Left lung (tissue), 10 donors: ENCODE results near the gene C1QTNF3. TPM values are rescaled to one million over a fixed set of nuclear protein-coding genes. Genes with fewer than 3 reads are reported as not detected.
A peak's percentile ranks its signal among the peaks of the same experiment; 100 is the strongest.

ENCODE experiments used
- ATAC-seq: fragments of 200-7000 bp; cut with Tn5 transposase; one replicate; pipeline ENCODE4 v1.9.1; 2020; ENCODE audit warnings: moderate library complexity
- DNase-seq, 4 donors: peaks; one replicate each; pipeline ENCODE4 v3.0.0-alpha.2; 2013 to 2020
- H3K27ac ChIP-seq, 2 donors: fragments of 200-600 bp; sonication (generic) in 1 of 2; one replicate each; pipeline versions ENCODE4 v1.5.0 to v1.8.0; 2020 to 2021
- H3K27me3 ChIP-seq, 2 donors: fragments of 200-600 bp; sonication (generic) in 1 of 2; one replicate each; pipeline versions ENCODE4 v1.5.0 to v1.8.0; 2020 to 2021
- H3K36me3 ChIP-seq, 2 donors: fragments of 200-600 bp; sonication (generic) in 1 of 2; one replicate each; pipeline versions ENCODE4 v1.5.0 to v1.8.0; 2020 to 2021
- H3K4me1 ChIP-seq, 2 donors: fragments of 200-600 bp; one replicate each; pipeline ENCODE4 v1.8.0; 2021
- H3K4me3 ChIP-seq, 2 donors: fragments of 200-600 bp; sonication (generic) in 1 of 2; one replicate each; pipeline versions ENCODE4 v1.5.0 to v1.8.0; 2020 to 2021; ENCODE audit warnings: mild to moderate bottlenecking in 1 of 2
- H3K9me3 ChIP-seq, 2 donors: fragments of 200-600 bp; sonication (generic) in 1 of 2; one replicate each; pipeline versions ENCODE4 v1.5.0 to v1.8.0; 2020 to 2021
- intact Hi-C, 2 donors: fragments of 100-400 bp; cut with DNase I; formaldehyde crosslinking; loops; one replicate each; pipeline versions ENCODE4 v1.11.2 to v1.14.2; 2022
- polyA plus RNA-seq, 6 donors: library from polyadenylated mRNA; unstranded; fragments of 120-200 nt; gene quantifications; one replicate each; pipeline ENCODE4 v1.2.1, GENCODE V29; 2013; ENCODE audit not compliant: insufficient read length in 6 of 6
- total RNA-seq, 2 donors: library from RNA; stranded (reverse); fragmentation: NEBNext Ultra II Directional; extraction: Animal tissue kit (Norgen Biotek cat#: 25700); gene quantifications; one replicate each; pipeline ENCODE4 v1.2.1, GENCODE V29; 2021
- TF ChIP-seq, protein P1 (sequence below), 2 donors: fragments of 200-600 bp; sonication (generic) in 1 of 2; IDR thresholded peaks; one replicate each; pipeline versions ENCODE4 v1.5.0 to v1.8.0; 2021; ENCODE audit warnings: antibody characterized with exemption in 2 of 2
- donor health status: DM: no; HTN: yes; CAD: no.
- donor health status: DM: no; HTN: no; CAD: no.

The C1QTNF3 gene
- total and polyA plus RNA-seq, 8 donors: 4.5 to 31.1 (median 23.4) TPM

DNA sequence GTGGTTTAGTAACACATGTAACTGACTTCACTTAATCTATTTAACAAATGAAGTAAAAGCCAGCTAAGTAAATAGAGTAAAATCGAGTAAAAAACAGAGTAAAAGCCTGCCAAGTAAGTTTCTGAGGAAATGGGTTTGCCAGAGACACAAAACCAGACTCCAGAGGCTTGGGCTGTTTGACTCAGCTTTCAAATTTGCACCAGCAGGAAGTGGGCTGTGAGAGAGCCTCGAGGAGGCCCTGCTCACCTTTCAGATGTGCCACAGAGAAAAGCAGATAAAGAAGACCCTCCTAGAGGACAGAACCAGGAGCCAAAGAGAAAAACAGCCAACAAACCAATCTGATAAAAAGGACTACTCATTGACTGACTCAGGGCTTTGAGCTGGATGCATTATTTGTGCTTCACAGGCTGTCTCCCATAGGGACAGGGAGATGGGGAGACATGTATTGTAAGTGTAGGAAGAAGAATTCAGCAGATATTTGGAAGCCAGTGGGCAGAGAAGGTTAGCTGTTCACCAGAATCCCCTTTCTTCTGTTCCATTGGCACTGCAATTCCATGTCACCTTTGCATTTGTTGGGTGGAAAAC is 20.8 kb downstream of the C1QTNF3 start:
- TF ChIP-seq, protein P1, sequence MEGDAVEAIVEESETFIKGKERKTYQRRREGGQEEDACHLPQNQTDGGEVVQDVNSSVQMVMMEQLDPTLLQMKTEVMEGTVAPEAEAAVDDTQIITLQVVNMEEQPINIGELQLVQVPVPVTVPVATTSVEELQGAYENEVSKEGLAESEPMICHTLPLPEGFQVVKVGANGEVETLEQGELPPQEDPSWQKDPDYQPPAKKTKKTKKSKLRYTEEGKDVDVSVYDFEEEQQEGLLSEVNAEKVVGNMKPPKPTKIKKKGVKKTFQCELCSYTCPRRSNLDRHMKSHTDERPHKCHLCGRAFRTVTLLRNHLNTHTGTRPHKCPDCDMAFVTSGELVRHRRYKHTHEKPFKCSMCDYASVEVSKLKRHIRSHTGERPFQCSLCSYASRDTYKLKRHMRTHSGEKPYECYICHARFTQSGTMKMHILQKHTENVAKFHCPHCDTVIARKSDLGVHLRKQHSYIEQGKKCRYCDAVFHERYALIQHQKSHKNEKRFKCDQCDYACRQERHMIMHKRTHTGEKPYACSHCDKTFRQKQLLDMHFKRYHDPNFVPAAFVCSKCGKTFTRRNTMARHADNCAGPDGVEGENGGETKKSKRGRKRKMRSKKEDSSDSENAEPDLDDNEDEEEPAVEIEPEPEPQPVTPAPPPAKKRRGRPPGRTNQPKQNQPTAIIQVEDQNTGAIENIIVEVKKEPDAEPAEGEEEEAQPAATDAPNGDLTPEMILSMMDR (IDR thresholded peaks at IDR 0.05): no peak
- Histone ChIP-seq H3K4me1 (no peaks in the 10 kb centered on the region), H3K27ac (peak overlapping the region in 1 of 2 donors; percentile 66), H3K9me3 (no peaks in the 10 kb centered on the region), H3K27me3 (no peaks in the 10 kb centered on the region), H3K4me3 (no peak overlapping the region), H3K36me3 (peaks cover 0 to 8% of the 10 kb centered on the region in 2 donors)
- intact Hi-C loops: no loop called here
- no peak for ATAC-seq
- DNase-seq: no peak

DNA sequence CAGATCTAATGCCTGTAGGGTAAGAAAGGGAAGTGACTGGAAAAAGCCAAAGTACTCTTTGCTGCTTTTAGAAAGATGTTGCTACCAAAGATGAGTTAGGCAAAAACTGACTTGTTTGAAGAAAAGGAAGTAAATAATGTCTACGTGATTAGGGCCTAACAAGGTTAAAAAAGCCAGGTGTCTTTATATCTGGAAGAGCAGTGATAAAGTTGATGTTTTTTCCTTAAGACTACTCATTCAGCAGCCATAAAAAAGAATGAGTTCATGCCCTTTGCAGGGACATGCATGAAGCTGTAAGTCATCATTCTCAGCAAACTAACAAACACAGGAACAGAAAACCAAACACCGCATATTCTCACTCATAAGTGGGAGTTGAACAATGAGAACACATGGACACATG is 21.7 kb downstream of the C1QTNF3 start:
- H3K9me3 ChIP-seq: no peaks in the 10 kb centered on the region
- H3K4me3 ChIP-seq: no peak overlapping the region
- peak overlapping the region in 1 of 2 donors; percentile 66 for H3K27ac ChIP-seq
- H3K4me1 ChIP-seq: no peaks in the 10 kb centered on the region
- DNase-seq (no peak), ATAC-seq (no peak)
- TF ChIP-seq, protein P1 (IDR thresholded peaks at IDR 0.05): no peak
- H3K36me3 ChIP-seq: peaks cover 0 to 8% of the 10 kb centered on the region in 2 donors
- no peaks in the 10 kb centered on the region for H3K27me3 ChIP-seq
- intact Hi-C loops: no loop called here

DNA sequence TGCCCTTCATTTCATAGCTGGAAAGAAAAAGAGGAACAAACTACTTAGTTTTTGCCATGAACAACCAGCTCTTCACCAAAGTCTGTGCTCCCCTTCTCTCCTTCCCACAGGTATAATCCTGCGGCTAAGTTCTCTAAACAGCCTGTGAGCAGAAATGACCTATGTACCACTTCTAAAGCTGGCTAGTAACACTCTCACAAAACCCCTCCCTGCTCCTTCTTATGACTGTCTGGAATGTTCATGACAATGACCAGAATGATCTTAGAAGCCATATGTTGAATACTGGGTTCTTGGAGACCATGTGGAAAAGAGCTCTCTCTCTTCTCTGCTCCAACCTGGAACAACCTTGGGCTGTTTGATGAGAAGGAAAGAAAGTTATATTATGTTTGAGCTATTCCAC is 22.3 kb downstream of the C1QTNF3 start:
- H3K4me3 ChIP-seq: no peak overlapping the region
- no peaks in the 10 kb centered on the region for H3K4me1 ChIP-seq
- H3K27me3 ChIP-seq: no peaks in the 10 kb centered on the region
- H3K36me3 ChIP-seq: peaks cover 0 to 8% of the 10 kb centered on the region in 2 donors
- no peak for DNase-seq
- no peaks in the 10 kb centered on the region for H3K9me3 ChIP-seq
- intact Hi-C loops: no loop called here
- TF ChIP-seq, protein P1 (IDR thresholded peaks at IDR 0.05): no peak
- H3K27ac ChIP-seq: no peak overlapping the region
- ATAC-seq: no peak

DNA sequence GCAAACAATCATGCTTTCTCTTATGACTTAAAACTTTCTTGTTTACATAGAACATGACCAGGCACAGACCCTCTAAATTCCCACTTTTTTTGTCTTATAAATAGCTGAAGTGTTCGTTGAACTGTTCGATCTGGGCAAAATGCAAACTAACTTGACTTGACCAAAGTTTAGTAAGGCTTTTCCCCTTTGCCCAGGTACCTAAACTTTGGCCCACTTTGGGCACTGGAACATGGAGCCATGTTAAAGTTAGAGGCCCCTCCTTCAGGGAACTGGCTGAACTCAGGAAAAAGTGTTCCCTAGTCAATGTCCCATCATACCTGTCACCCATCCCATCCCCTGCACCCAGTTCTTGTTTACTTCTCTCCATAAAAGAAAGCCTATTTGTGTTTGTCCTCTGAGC is 25.8 kb downstream of the C1QTNF3 start:
- DNase-seq (no peak), ATAC-seq (no peak)
- TF ChIP-seq, protein P1 (IDR thresholded peaks at IDR 0.05): no peak
- Histone ChIP-seq H3K9me3 (no peaks in the 10 kb centered on the region), H3K27me3 (no peaks in the 10 kb centered on the region), H3K27ac (no peak overlapping the region), H3K4me3 (no peak overlapping the region), H3K36me3 (peaks cover 0 to 8% of the 10 kb centered on the region in 2 donors), H3K4me1 (no peaks in the 10 kb centered on the region)
- intact Hi-C loops: no loop called here

GRCh38 chr5:34016750-34017149 is 26.3 kb downstream of the C1QTNF3 start:
- no peak for ATAC-seq
- peaks cover 0 to 8% of the 10 kb centered on the region in 2 donors for H3K36me3 ChIP-seq
- H3K27ac ChIP-seq: no peak overlapping the region
- no peak for DNase-seq
- no peaks in the 10 kb centered on the region for H3K9me3 ChIP-seq
- H3K4me3 ChIP-seq: no peak overlapping the region
- intact Hi-C loops: no loop called here
- TF ChIP-seq, protein P1 (IDR thresholded peaks at IDR 0.05): no peak
- H3K27me3 ChIP-seq: no peaks in the 10 kb centered on the region
- no peaks in the 10 kb centered on the region for H3K4me1 ChIP-seq
